ENCODE results near the gene LIMS2. TPM values are rescaled to one million over a fixed set of nuclear protein-coding genes. Genes with fewer than 3 reads are reported as not detected.

Gene LIMS2
- total and polyA plus RNA-seq, 5 donors = 163 to 224 (median 200) TPM

DNA sequence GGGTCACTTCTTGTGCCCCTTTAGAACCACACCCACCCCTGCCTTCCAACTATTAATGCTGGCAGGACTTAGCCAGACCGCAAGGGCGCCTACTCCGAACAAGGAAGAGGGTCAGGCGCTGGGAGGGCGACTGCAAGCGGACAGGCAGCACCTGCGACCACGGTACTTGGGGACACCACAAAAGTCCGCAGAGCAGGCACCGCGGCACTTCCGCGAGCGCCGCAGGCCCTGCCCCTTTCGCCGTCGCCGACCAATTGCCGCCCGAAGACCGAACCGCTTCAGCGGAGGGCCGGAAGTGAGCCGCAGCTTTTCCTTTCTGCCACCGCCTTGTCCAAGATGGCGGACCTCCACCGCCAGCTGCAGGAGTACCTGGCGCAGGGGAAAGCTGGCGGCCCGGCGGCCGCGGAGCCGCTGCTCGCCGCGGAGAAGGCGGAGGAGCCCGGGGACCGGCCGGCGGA lies 25.9 kb upstream of the LIMS2 start, which contains the start of gene SFT2D3:
TSS of gene SFT2D3 (plus strand) at position 305 of the 458 bp plus-strand sequence. CDS start at position 337, 32 bp downstream.
- Histone ChIP-seq H3K9me3 (ENCODE audit: control insufficient read depth, low read length) (no peaks in the 10 kb centered on the region), H3K4me3 (ENCODE audit: low read length) (peak within 1 kb of the TSS; percentile 70), H3K27me3 (ENCODE audit: control insufficient read depth, insufficient read depth) (no peaks in the 10 kb centered on the region), H3K27ac (ENCODE audit: low read length) (peak within 1 kb of the TSS; percentile 78), H3K4me1 (ENCODE audit: control insufficient read depth, insufficient read depth, low read length) (peaks cover 12% of the 10 kb centered on the region)
- DNase-seq (peak; percentile 93 to 96 (median 96)), ATAC-seq (peak; percentile 89 to 92)
- under 1% methylated on average over 44 of the region's 44 CpGs for WGBS
- intact Hi-C loops (cut with DNase I) = loop anchor here in 2 of 4 donors (5.0 kb wide), 1 partner anchor 174 kb away; the partner anchor contains the start of gene IWS1 (in 2 of the 2)

DNA sequence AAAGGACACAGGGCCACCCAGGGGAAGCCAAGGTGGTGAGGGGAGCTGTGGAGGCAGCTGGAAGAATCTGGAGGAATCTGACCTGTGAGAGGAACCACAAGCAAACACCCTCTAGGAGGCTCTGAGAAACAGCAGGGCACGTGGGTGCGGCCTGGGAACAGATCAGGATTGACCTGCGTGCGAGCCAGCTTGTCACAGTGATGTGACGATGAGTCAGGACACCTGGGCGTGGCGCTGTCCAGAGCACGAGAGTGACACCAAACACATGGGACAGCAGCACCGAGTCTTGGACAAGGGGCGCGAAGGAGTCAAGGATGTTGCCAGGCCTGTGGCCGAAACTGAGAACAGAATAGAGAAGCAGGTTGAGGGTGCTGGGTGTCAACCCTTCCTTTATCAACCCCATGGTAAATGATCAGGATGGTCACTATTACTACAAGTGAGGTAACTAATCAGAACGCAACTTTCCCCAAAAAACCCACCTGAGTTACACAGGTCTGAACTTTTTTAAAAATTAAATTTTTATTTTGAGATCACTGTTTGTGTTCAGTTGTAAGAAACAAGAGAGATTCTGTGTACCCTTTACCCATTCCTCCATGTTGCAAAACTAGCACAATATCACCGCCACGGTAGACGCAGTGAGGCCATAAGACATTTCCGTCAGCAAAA lies 25.3 kb upstream of the LIMS2 start:
- Histone ChIP-seq H3K4me1 (ENCODE audit: control insufficient read depth, insufficient read depth, low read length) (peaks cover 12% of the 10 kb centered on the region), H3K27ac (ENCODE audit: low read length) (peak overlapping the region; percentile 78), H3K27me3 (ENCODE audit: control insufficient read depth, insufficient read depth) (no peaks in the 10 kb centered on the region), H3K4me3 (ENCODE audit: low read length) (peak overlapping the region; percentile 70), H3K9me3 (ENCODE audit: control insufficient read depth, low read length) (no peaks in the 10 kb centered on the region)
- intact Hi-C loops (cut with DNase I) = loop anchor here in 2 of 4 donors (5.0 kb wide), 1 partner anchor 173 kb away; the partner anchor contains the start of gene IWS1 (in 2 of the 2)
- DNase-seq (peak; percentile 65 to 83 (median 82)), ATAC-seq (peak; percentile 20 to 39)
- 51% methylated on average over 17 of the region's 17 CpGs for WGBS

DNA sequence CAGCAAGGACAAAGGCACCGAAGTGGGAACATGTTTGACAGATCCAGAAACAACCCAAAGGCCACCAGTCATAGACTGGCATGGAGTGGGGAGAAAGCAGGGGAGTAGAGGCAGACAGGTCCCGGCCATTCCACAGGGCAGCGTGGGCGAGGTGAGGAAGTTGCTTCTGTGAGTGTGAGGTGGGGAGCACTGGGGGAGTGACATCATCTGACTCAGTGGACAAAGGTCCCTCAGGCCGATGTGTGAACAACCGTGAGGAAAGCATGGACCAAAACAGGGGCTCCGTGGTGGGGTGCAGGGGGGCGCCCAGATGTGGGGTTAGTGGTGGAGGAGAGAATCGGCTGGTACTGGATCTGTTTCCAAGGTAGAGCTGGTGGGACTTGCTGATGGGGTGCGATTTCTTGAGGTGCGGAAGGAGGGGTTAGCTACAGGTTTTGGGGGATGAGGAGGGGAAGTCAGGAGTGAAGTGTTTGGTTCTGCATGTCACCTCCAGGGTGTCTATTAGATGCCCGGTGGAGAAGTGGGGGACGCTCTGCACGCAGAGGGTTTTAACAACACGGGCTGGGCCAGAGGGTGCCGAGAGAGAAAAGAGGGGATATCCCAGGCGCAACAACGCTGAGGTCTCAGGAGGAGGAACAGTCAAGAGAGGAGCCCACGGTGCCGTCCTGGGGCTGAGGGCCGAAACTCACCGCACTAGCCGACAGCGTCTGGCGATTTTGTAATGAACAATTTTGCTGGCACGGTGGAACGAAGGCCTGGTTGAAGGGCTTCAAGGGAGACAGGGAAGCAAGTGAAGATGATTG lies 23.4 kb upstream of the LIMS2 start:
- 94% methylated on average over 27 of the region's 27 CpGs for WGBS
- intact Hi-C loops (cut with DNase I) = loop anchor here in 3 of 4 donors (5.0 to 10.0 kb wide), 2 partner anchors 104 to 106 kb away; no protein-coding TSS in a partner anchor

DNA sequence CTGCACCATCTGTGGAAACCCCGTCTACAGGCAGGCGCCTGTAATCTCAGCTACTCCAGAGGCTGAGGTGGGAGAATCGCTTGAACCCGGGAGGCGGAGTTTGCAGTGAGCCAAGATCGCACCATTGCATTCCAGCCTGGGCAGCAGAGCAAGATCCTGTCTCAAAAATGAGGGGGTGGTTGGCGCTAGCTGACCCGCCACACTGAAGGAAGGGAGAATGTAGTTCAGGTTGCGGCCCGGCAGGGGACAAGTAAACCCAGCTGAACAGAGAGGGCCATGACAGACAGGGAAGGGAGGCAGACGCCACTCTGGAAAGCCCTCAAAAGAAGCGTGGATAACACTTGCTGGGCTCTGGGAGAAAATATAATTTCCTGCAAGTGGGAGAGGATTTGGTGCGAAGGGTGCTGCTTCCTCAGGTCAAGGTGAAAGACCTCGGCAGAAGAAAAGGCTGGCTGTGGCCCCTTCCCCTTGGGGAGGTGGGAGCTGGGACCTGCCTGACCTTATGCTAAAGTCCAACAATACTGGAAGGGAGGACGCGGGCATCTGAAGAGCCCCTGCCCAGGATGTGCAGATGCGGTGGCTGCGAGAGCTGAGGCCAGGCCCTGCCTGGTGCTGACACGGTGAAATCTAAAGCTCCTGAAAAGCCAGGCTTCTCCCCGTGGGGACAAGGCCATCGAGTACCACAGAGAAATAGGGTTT lies 22.3 kb upstream of the LIMS2 start:
- intact Hi-C loops (cut with DNase I) = loop anchor here in 3 of 4 donors (5.0 to 10.0 kb wide), 2 partner anchors 103 to 105 kb away; no protein-coding TSS in a partner anchor
- 92% methylated on average over 21 of the region's 21 CpGs for WGBS

More for the DNA sequence above, 23.4 kb upstream of the LIMS2 start:
- Histone ChIP-seq H3K4me3 (ENCODE audit: low read length) (no peak overlapping the region), H3K4me1 (ENCODE audit: control insufficient read depth, insufficient read depth, low read length) (peaks cover 9% of the 10 kb centered on the region), H3K27me3 (ENCODE audit: control insufficient read depth, insufficient read depth) (no peaks in the 10 kb centered on the region), H3K9me3 (ENCODE audit: control insufficient read depth, low read length) (no peaks in the 10 kb centered on the region), H3K27ac (ENCODE audit: low read length) (no peak overlapping the region)
- ATAC-seq = no peak
- DNase-seq = no peak

DNA sequence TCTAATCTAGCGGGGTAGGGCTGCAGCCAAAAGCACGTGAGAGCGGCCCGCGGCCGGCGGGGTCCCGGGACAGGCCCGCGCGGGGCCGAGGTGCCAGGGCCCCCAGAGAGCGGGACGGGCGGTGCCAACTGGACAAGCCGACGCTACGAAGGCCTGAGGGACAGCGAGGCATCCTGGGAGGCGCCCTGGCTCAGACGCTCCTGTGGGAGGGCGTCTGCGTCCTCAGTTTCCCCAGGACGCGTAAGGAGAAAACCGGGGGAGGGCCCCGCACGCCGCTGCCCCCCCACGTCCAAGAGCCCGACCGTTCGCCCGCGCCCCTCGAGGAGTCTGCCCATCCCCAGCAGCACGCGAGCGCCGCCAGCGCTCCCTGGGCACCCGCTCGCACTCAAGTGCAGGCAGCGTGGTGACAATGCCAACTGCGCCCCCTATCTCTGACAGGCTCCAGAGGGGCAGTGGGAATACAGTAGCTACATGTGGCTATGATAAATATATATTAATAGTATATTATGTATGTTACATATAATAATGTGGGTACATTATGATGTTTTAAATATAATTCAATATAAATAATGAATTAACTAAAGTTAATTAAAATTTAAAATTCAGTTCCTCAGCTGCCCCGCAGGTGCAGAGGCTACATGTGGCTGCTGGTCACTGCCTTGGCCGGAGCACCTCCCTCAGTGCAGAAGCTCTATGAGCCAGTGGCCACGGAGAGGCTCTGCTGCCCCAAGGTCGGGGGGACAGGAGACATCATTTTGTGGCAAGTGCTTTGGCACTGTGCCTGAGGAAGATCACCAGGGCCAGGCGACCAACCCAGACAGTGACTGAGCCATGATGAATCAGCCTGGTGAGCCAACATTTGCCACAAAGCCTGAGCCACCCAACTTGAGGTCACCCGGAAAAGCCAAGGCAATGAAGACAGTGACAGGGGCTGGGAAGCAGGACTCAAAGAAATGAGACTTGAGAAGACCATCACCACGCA lies 20.5 kb upstream of the LIMS2 start:
- intact Hi-C loops (cut with DNase I) = loop anchor here in 3 of 4 donors (5.0 to 10.0 kb wide), 2 partner anchors 101 to 103 kb away; no protein-coding TSS in a partner anchor
- H3K9me3 ChIP-seq (ENCODE audit: control insufficient read depth, low read length) = no peaks in the 10 kb centered on the region
- peak overlapping the region; percentile 63 for H3K27ac ChIP-seq (ENCODE audit: low read length)
- H3K4me3 ChIP-seq (ENCODE audit: low read length) = peak overlapping the region; percentile 29
- H3K27me3 ChIP-seq (ENCODE audit: control insufficient read depth, insufficient read depth) = no peaks in the 10 kb centered on the region
- DNase-seq (peak; percentile 77 to 91 (median 79)), ATAC-seq (peak; percentile 66 to 86)
- peaks cover 5% of the 10 kb centered on the region for H3K4me1 ChIP-seq (ENCODE audit: control insufficient read depth, insufficient read depth, low read length)
- 28% methylated on average over 52 of the region's 52 CpGs for whole genome bisulfite sequencing

More for the DNA sequence above, 22.3 kb upstream of the LIMS2 start:
- H3K4me1 ChIP-seq (ENCODE audit: control insufficient read depth, insufficient read depth, low read length) = peaks cover 5% of the 10 kb centered on the region
- no peak overlapping the region for H3K27ac ChIP-seq (ENCODE audit: low read length)
- H3K4me3 ChIP-seq (ENCODE audit: low read length) = no peak overlapping the region
- no peaks in the 10 kb centered on the region for H3K27me3 ChIP-seq (ENCODE audit: control insufficient read depth, insufficient read depth)
- ATAC-seq (no peak), DNase-seq (no peak)
- H3K9me3 ChIP-seq (ENCODE audit: control insufficient read depth, low read length) = no peaks in the 10 kb centered on the region

DNA sequence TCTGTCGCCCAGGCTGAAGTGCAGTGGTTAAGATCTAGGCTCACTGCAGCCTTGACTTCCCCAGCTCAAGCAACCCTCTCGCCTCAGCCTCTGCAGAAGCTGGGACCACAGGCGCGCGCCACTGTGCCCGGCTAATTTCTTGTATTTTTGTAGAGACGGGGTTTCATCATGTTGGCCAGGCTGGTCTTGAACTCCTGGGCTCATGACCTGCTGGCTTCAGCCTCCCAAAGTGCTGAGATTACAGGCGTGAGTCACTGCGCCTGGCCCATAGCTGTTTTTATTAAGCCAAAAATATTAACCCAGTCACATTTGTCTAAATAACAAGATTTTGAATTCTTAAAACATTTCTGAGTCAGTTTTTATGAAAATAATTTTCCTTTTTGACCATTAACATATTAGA lies 19.7 kb upstream of the LIMS2 start:
- no peaks in the 10 kb centered on the region for H3K4me1 ChIP-seq (ENCODE audit: control insufficient read depth, insufficient read depth, low read length)
- peak; percentile 28 to 62 for ATAC-seq
- intact Hi-C loops (cut with DNase I) = loop anchor here in 3 of 4 donors (5.0 to 10.0 kb wide), 2 partner anchors 100 to 103 kb away; no protein-coding TSS in a partner anchor

DNA sequence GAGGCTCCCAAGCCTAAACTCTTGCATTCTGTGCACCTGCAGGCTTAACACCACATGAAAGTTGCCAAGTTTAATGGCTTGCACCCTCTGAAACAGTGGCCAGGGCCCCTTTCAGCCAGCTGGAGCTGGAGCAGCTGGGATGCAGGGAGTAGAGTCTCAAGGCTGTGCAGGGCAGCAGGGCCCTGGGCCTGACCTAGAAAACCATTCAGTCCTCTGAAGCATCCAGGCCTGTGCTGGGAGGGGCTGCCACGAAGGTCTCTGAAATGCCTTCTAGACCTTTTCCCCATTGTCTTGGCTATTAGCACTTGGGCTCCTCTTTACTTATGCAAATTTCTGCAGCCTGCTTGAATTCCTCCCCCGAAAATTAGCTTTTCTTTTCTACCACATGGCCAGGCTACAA lies 15.4 kb upstream of the LIMS2 start:
- DNase-seq (no peak), ATAC-seq (no peak)
- Histone ChIP-seq H3K27ac (ENCODE audit: low read length) (no peak overlapping the region), H3K9me3 (ENCODE audit: control insufficient read depth, low read length) (no peaks in the 10 kb centered on the region), H3K27me3 (ENCODE audit: control insufficient read depth, insufficient read depth) (no peaks in the 10 kb centered on the region), H3K4me3 (ENCODE audit: low read length) (no peak overlapping the region), H3K4me1 (ENCODE audit: control insufficient read depth, insufficient read depth, low read length) (no peaks in the 10 kb centered on the region)
- intact Hi-C loops (cut with DNase I) = loop anchor here in 2 of 4 donors (10.0 kb wide), 1 partner anchor 96 kb away; no protein-coding TSS in a partner anchor
- 93% methylated on average over 2 of the region's 2 CpGs for WGBS

More for the DNA sequence above, 19.7 kb upstream of the LIMS2 start:
- Histone ChIP-seq H3K27ac (ENCODE audit: low read length) (no peak overlapping the region), H3K27me3 (ENCODE audit: control insufficient read depth, insufficient read depth) (no peaks in the 10 kb centered on the region), H3K4me3 (ENCODE audit: low read length) (no peak overlapping the region), H3K9me3 (ENCODE audit: control insufficient read depth, low read length) (no peaks in the 10 kb centered on the region)
- WGBS = 73% methylated on average over 9 of the region's 9 CpGs
- peak in 2 of 3 donors; percentile 54 to 75 for DNase-seq

DNA sequence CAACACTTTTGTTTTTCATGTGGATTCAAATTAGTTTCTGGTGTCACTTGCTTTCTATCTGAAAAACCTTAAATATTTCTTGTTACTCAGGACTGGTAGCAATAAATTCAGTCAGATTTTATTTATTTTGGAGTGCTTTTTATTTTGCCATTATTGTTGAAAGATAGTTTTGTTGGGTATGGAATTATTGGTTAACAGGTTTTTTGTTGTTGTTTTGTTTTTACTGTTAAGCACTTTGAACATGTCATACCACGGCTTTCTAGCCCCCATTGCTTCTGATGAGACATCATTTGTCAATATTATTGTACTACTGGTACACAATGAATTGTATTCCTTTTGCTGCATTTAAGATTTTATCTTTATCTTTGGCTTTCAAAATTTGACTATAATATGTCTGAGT lies 13.1 kb upstream of the LIMS2 start:
- no peaks in the 10 kb centered on the region for H3K27me3 ChIP-seq (ENCODE audit: control insufficient read depth, insufficient read depth)
- H3K27ac ChIP-seq (ENCODE audit: low read length) = no peak overlapping the region
- intact Hi-C loops (cut with DNase I) = no loop called here
- no peaks in the 10 kb centered on the region for H3K9me3 ChIP-seq (ENCODE audit: control insufficient read depth, low read length)
- ATAC-seq = no peak
- H3K4me1 ChIP-seq (ENCODE audit: control insufficient read depth, insufficient read depth, low read length) = peaks cover 1% of the 10 kb centered on the region
- no peak overlapping the region for H3K4me3 ChIP-seq (ENCODE audit: low read length)
- no peak for DNase-seq
- WGBS = 82% methylated on average over 1 of the region's 1 CpG

DNA sequence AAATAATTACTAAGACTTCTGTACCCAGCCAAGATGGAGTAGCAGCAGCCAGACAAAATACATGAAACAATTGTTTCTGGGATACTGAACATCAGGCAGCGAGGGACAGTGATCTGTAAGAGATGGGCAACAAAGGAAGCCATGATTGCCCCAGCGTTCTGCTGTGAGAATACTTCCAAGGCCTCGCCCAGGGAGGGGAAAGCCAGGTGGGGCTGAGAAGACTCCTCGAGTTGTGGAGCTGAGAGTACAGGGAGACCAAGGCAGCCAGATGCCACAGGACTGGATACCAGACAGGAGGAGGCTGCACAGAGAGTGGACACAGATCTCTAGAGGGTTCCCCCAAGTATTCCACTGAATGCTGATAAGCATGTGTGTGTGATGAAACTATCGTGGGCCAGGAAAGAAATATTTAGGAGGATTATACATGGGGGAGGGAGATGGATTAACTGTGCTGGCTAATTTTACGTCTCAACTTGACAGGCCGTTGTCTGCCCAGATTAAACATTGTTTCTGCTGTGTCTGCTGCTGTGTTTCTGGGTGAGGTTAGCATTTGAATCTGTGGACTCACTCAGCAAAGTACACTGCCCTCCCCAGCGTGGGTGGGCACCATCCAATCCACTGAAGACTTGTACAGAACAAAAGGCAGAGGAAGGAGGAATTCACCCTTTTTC lies 10.2 kb upstream of the LIMS2 start:
- intact Hi-C loops (cut with DNase I) = no loop called here
- H3K4me3 ChIP-seq (ENCODE audit: low read length) = no peak overlapping the region
- no peaks in the 10 kb centered on the region for H3K27me3 ChIP-seq (ENCODE audit: control insufficient read depth, insufficient read depth)
- WGBS = 53% methylated on average over 8 of the region's 8 CpGs
- ATAC-seq (no peak), DNase-seq (no peak)
- no peak overlapping the region for H3K27ac ChIP-seq (ENCODE audit: low read length)
- no peaks in the 10 kb centered on the region for H3K9me3 ChIP-seq (ENCODE audit: control insufficient read depth, low read length)
- H3K4me1 ChIP-seq (ENCODE audit: control insufficient read depth, insufficient read depth, low read length) = peaks cover 1% of the 10 kb centered on the region
